Hematopoietic multipotent progenitor cell treated with erythropoietin and hydrocortisone succinate and interleukin-3 and kit ligand, for 15 days (in vitro differentiated cells): Measurements from ENCODE around the gene CASKIN1.

Source experiments
- DNase-seq: peaks from one replicate; pipeline ENCODE4 v3.0.0-alpha.2; 2015; ENCODE audit warnings: low spot score

CASKIN1 gene

GRCh38 chr16:2190659-2191445 lies 5.6 kb downstream of the CASKIN1 start:
- no peak for DNase-seq

- no peak for DNase-seq
These were observed 6.3 kb downstream of the CASKIN1 start for GRCh38 chr16:2190002-2190658.

- no peak for DNase-seq
These were observed 7.0 kb downstream of the CASKIN1 start for GRCh38 chr16:2189252-2189893.

- no peak for DNase-seq
These were observed 8.0 kb downstream of the CASKIN1 start for GRCh38 chr16:2188395-2188794.

GRCh38 chr16:2187212-2187611 lies 9.2 kb downstream of the CASKIN1 start:
- no peak for DNase-seq

- no peak for DNase-seq
These were observed 9.9 kb downstream of the CASKIN1 start for GRCh38 chr16:2186505-2186904.

- DNase-seq, result no peak
These were observed 10.3 kb downstream of the CASKIN1 start for GRCh38 chr16:2186064-2186463.

GRCh38 chr16:2184962-2185361 lies 11.4 kb downstream of the CASKIN1 start:
- no peak for DNase-seq

GRCh38 chr16:2184346-2184745 lies 12.1 kb downstream of the CASKIN1 start:
- no peak for DNase-seq

- no peak for DNase-seq
These were observed 12.7 kb downstream of the CASKIN1 start for GRCh38 chr16:2183671-2184070.

GRCh38 chr16:2181952-2182351 lies 14.5 kb downstream of the CASKIN1 start:
- no peak for DNase-seq

GRCh38 chr16:2180962-2181923 lies 15.2 kb downstream of the CASKIN1 start:
- no peak for DNase-seq

GRCh38 chr16:2180461-2180860 lies 15.9 kb downstream of the CASKIN1 start:
- no peak for DNase-seq

GRCh38 chr16:2179576-2179975 lies 16.8 kb downstream of the CASKIN1 start:
- DNase-seq, result no peak

- no peak for DNase-seq
These were observed 17.3 kb downstream of the CASKIN1 start for GRCh38 chr16:2179107-2179501.

- peak; percentile 30 for DNase-seq
These were observed 17.9 kb downstream of the CASKIN1 start for GRCh38 chr16:2178321-2179106.

GRCh38 chr16:2177561-2177960 lies 18.8 kb downstream of the CASKIN1 start:
- no peak for DNase-seq

GRCh38 chr16:2177101-2177500 lies 19.3 kb downstream of the CASKIN1 start:
- no peak for DNase-seq

GRCh38 chr16:2176047-2176446 lies 20.4 kb downstream of the CASKIN1 start:
- DNase-seq, result no peak

- DNase-seq, result no peak
These were observed 21.0 kb downstream of the CASKIN1 start for GRCh38 chr16:2175454-2175853.
